Stimulated activated memory B cell treated with anti-CD40 and anti-IgM and Interleukin-4, amounts not matched to agents 10 μg/mL and 1 μg/mL and 100 μg/mL, for 72 hours (primary cell): ENCODE data around the gene CDK11B.
"Not testable (repeated sequence)": the region's sequence is repeated elsewhere in the genome, so short reads cannot be mapped to it uniquely, and the experiment has no call there.

Experiments used
- ATAC-seq: fragments of 150-1000 bp; cut with Tn5 transposase; 2 replicates; pipeline ENCODE4 v1.10.0; 2021
- H3K27ac Mint-ChIP-seq: one replicate; pipeline ENCODE4 v1.8.0; 2022; ENCODE audit warnings: mild to moderate bottlenecking, mixed read lengths
- H3K27me3 Mint-ChIP-seq: one replicate; pipeline ENCODE4 v1.8.0; 2022; ENCODE audit warnings: mixed read lengths
- H3K36me3 Mint-ChIP-seq: one replicate; pipeline ENCODE4 v1.8.0; 2022; ENCODE audit warnings: mixed read lengths
- H3K4me1 Mint-ChIP-seq: one replicate; pipeline ENCODE4 v1.8.0; 2022; ENCODE audit warnings: mixed read lengths
- H3K4me3 Mint-ChIP-seq: one replicate; pipeline ENCODE4 v1.8.0; 2022; ENCODE audit warnings: mild to moderate bottlenecking, moderate library complexity, mixed read lengths
- H3K9me3 Mint-ChIP-seq: one replicate; pipeline ENCODE4 v1.8.0; 2022; ENCODE audit warnings: mixed read lengths

CDK11B gene

GRCh38 chr1:1640081-1640480 lies 18.7 kb downstream of the CDK11B start:
- H3K27ac Mint-ChIP-seq, H3K4me3 Mint-ChIP-seq, H3K9me3 Mint-ChIP-seq, H3K36me3 Mint-ChIP-seq, ATAC-seq, H3K4me1 Mint-ChIP-seq, H3K27me3 Mint-ChIP-seq: not testable (repeated sequence)

DNA sequence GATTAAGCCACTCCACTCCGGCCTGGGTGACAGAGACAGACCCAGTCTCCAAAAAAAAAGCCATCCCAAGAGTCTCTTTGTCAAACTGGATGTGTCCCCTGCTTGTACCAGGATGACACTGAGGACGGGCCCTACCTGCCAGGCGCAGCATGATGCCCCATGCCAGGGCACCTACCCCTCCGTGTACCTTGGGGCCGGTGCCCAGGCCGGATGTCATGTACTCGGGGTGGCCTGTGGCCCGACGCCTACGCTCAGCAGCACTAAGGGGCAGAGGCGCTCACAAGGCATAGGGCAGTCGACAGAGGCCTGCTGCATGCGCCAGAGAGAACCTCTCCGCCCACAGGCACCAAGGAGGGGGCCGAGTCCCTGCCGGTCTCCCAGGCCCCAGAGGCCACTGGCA lies 19.4 kb downstream of the CDK11B start:
- not testable (repeated sequence) for H3K36me3 Mint-ChIP-seq, H3K4me3 Mint-ChIP-seq, H3K9me3 Mint-ChIP-seq, H3K27me3 Mint-ChIP-seq, ATAC-seq, H3K4me1 Mint-ChIP-seq, H3K27ac Mint-ChIP-seq

DNA sequence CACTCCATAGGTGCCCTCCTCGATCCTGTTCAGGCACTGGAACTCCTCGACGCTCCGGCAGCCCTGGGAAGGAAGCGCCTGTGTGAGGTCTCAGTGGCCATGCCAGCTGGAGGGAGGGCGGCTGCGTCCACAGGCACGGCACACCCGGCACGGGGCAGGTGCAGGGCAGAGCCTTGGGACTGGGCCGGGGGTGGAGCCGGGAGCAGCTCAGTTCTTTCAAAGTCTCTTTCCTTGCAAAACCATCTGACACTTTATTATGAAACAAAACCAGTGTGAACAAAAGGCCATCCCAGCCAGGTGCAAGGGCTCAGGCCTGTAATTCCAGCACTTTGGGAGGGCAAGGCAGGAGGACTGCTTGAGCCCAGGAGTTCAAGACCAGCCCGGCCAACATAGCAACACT lies 20.3 kb downstream of the CDK11B start:
- H3K9me3 Mint-ChIP-seq, H3K36me3 Mint-ChIP-seq, ATAC-seq, H3K4me3 Mint-ChIP-seq, H3K27me3 Mint-ChIP-seq, H3K4me1 Mint-ChIP-seq, H3K27ac Mint-ChIP-seq: not testable (repeated sequence)

DNA sequence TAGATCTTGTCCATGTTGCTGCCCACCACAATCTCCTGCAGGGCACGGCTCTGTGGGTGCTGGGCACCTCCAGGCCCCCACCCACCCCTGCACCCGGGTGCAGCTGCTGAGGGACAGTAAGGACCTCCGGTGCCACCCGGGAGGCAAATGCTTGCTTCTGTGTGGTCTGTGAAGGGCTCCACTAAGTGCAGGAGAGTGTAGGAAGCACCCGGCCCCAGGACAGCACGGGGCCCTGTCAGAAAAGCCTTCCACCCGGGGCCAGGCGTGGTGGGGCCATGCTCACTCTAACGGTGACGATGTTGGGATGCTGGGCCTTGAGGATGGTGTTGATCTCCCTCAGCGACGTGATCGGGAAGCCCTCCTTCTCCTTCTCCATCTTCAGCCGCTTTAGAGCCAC lies 21.3 kb downstream of the CDK11B start:
- H3K36me3 Mint-ChIP-seq, H3K27me3 Mint-ChIP-seq, H3K9me3 Mint-ChIP-seq, H3K4me3 Mint-ChIP-seq, H3K27ac Mint-ChIP-seq, H3K4me1 Mint-ChIP-seq, ATAC-seq: not testable (repeated sequence)

DNA sequence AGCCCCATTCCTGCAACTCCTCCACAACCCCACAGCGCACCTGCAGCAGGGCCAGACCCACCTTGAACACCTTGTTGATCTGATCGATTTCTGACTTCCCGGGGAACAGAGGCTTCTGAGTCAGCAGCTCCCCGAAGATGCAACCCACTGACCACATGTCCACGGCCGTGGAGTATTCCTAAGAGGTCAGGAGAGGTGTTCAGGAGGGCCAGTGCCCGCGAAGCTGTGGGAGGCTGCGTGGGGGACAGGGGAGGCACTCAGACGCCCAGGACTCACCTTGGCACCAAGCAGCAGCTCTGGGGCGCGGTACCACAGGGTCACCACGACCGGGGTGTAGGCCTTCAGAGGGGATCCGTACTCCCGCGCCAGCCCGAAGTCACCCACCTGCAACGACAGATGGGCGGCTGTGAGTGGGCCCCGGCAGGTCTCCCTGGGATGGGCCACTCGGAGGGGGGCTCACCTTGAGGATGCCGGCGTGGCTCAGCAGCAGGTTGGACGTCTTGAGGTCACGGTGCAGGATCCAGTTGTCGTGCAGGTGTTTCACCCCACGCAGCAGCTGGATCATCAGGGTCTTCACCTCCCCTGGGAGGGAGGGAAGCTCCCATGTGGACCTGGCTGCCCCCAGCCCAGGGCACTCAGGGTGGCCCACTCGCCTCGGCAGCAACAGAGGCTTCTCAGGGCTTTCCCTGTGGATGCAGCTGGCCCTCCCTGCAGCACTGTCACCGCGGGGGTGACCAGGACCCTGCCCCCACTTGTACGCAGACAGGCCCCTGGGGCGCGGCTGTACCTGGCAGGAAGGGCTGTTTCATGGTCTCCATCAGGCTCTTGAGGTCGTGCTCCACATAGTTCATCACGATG lies 22.0 kb downstream of the CDK11B start:
- ATAC-seq, result not testable (repeated sequence)

DNA sequence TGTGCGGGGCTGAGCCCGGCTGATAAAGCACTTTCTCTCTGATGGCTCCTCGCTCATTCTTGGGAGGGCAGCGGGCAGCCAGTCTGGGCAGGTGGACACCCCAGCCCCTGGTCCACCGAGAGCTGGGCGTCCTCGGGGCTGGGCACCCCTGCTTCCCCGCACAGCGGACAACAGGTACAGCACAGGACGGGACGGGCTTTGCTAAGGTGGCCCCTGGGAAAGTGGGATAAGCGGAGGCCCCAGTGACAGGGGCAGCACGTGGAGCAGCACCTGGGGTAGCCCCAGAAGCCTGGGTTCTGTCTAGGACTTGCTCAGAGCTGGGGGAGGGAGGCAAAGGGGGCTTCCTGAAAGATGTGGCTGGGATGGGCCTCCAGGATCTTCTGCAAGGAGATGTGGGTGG lies 24.2 kb downstream of the CDK11B start:
- H3K4me1 Mint-ChIP-seq, result peaks cover 16% of the 10 kb centered on the region
- H3K27ac Mint-ChIP-seq, H3K36me3 Mint-ChIP-seq, H3K4me3 Mint-ChIP-seq, H3K27me3 Mint-ChIP-seq, H3K9me3 Mint-ChIP-seq, ATAC-seq: not testable (repeated sequence)

More for the DNA sequence above, 22.0 kb downstream of the CDK11B start:
- H3K9me3 Mint-ChIP-seq, H3K27ac Mint-ChIP-seq, H3K4me3 Mint-ChIP-seq, H3K4me1 Mint-ChIP-seq, H3K27me3 Mint-ChIP-seq, H3K36me3 Mint-ChIP-seq: not testable (repeated sequence)

- not testable (repeated sequence) for ATAC-seq, H3K9me3 Mint-ChIP-seq, H3K36me3 Mint-ChIP-seq, H3K27me3 Mint-ChIP-seq, H3K4me3 Mint-ChIP-seq, H3K27ac Mint-ChIP-seq
- peaks cover 18% of the 10 kb centered on the region for H3K4me1 Mint-ChIP-seq
Observed at GRCh38 chr1:1633409-1633808, 25.4 kb downstream of the CDK11B start.

DNA sequence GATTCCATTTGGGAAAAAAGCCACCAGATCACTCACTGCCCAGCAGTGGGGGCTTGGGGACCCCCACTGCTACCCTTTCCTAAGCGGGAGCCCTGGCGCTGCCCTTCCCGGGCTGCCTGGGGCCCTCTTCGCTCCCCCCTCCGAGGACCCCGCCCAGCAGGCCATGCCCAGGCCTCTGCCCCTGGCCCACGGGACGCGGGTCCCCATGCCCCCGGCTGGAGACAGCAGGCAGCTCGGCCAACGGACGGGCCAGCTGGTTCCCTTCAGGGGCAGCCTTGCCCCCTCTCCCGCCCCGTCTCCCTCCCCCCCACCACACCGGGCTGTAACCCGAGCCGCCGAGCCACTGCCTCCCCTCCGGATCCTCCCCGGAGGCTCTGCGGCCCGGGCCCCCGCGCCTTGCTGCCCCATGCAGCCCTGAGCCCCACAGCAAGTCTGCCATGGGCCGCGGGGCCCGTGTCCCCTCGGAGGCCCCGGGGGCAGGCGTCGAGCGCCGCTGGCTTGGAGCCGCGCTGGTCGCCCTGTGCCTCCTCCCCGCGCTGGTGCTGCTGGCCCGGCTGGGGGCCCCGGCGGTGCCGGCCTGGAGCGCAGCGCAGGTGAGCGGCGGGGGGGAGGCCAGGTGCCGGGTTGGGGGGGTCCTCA lies 26.9 kb downstream of the CDK11B start, which contains the start of gene MMP23B:
MMP23B (plus strand) TSS at position 392 of the 639 bp plus-strand sequence; CDS start at position 438, 46 bp downstream.
- no peak for ATAC-seq
- H3K4me3 Mint-ChIP-seq, result peak within 1 kb of the TSS; percentile 67
- H3K36me3 Mint-ChIP-seq, result no peaks in the 10 kb centered on the region
- H3K4me1 Mint-ChIP-seq, result peaks cover 18% of the 10 kb centered on the region
- peaks cover 9% of the 10 kb centered on the region for H3K27me3 Mint-ChIP-seq
- H3K27ac Mint-ChIP-seq, result peak within 1 kb of the TSS; percentile 48
- H3K9me3 Mint-ChIP-seq, result no peaks in the 10 kb centered on the region

- Mint-ChIP-seq H3K4me3 (peak overlapping the region; percentile 67), H3K36me3 (no peaks in the 10 kb centered on the region), H3K9me3 (no peaks in the 10 kb centered on the region), H3K27ac (peak overlapping the region; percentile 48), H3K27me3 (peaks cover 9% of the 10 kb centered on the region), H3K4me1 (peaks cover 18% of the 10 kb centered on the region)
- no peak for ATAC-seq
Observed at GRCh38 chr1:1630965-1631781, 27.6 kb downstream of the CDK11B start.

GRCh38 chr1:1630191-1630964 lies 28.4 kb downstream of the CDK11B start:
- Mint-ChIP-seq H3K4me1 (peaks cover 18% of the 10 kb centered on the region), H3K4me3 (peak overlapping the region; percentile 76), H3K9me3 (no peaks in the 10 kb centered on the region), H3K27ac (peak overlapping the region; percentile 72), H3K27me3 (peaks cover 9% of the 10 kb centered on the region), H3K36me3 (no peaks in the 10 kb centered on the region)
- peak; percentile 83 for ATAC-seq

DNA sequence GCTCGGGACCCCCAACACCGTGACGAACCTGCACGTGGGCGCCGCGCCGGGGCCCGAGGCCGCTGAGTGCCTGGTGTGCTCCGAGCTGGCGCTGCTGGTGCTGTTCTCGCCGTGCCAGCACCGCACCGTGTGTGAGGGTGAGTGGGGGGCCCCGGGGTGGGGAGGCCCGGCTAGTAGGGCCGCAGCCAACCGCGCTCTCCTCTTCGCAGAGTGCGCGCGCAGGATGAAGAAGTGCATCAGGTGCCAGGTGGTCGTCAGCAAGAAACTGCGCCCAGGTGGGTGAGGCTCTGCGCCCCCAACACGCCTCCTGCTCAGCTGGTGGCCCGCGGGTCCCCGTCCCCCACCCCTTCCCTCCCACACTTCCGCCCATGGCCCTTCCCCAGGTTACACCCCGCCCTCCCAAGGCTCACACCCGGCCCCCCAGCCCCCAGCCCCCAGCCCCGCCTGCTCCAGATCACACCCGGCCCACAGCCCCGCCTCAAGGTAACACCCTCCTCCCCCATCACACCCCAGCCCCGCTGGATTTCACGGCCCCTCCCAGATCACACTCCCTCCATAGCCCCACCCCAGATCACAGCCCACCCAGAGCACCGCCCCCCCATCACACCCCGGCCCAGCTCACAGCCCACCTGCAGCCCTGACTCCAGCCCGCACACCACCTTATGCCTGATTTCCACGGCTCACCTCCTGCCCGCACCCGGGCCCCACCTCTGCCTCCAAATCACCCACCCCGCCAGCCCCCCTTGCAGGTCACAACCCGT lies 29.2 kb downstream of the CDK11B start:
- Mint-ChIP-seq H3K27me3 (peaks cover 9% of the 10 kb centered on the region), H3K4me1 (peaks cover 21% of the 10 kb centered on the region), H3K27ac (peak overlapping the region; percentile 72), H3K9me3 (no peaks in the 10 kb centered on the region), H3K4me3 (peak overlapping the region; percentile 63), H3K36me3 (no peaks in the 10 kb centered on the region)
- ATAC-seq, result peak; percentile 4

DNA sequence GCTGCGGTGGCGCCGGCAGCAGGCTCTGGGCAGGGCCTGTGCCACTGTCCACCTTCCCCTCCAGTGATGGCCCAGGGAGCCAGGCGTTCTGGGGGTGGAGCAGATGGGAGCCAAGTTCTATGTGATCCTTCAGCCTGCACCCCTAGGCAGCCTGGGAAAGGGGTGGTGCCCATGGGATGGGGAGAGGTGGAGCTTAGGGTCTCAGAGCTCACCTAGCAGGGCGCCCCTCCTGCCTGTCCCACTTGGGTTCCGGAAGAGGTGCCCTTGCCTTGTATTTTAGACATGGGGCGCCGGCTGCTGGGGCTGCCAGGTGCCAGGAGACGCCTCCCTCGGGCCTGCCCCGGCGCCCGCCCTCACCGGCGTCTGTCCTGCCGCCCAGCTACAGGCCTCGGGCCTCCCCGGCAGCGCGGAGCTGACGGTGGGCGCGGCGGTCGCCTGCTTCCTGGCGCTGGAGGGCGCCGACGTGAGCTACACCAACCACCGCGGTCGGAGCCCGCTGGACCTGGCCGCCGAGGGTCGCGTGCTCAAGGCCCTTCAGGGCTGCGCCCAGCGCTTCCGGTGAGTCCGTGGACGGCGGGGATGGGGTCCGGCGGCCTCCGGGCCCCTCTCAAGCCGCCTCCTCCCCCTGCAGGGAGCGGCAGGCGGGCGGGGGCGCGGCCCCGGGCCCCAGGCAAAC lies 29.9 kb downstream of the CDK11B start:
- H3K27me3 Mint-ChIP-seq, result peaks cover 9% of the 10 kb centered on the region
- ATAC-seq, result no peak
- no peaks in the 10 kb centered on the region for H3K9me3 Mint-ChIP-seq
- no peaks in the 10 kb centered on the region for H3K36me3 Mint-ChIP-seq
- peak overlapping the region; percentile 34 for H3K4me3 Mint-ChIP-seq
- H3K27ac Mint-ChIP-seq, result no peak overlapping the region
- peaks cover 24% of the 10 kb centered on the region for H3K4me1 Mint-ChIP-seq

GRCh38 chr1:1627829-1628753 lies 30.7 kb downstream of the CDK11B start:
- Mint-ChIP-seq H3K36me3 (no peaks in the 10 kb centered on the region), H3K9me3 (no peaks in the 10 kb centered on the region), H3K27ac (no peak overlapping the region), H3K4me1 (peaks cover 24% of the 10 kb centered on the region), H3K4me3 (peak overlapping the region; percentile 34), H3K27me3 (peaks cover 9% of the 10 kb centered on the region)
- no peak for ATAC-seq
